Karpas-422 (cell line): Measurements from ENCODE around the gene C2. TPM values are rescaled to one million over a fixed set of nuclear protein-coding genes. Genes with fewer than 3 reads are reported as not detected.

Source experiments
- DNase-seq: peaks from one replicate; pipeline ENCODE4 v3.0.0-alpha.2; 2015
- H2AFZ ChIP-seq: fragments of 200-600 bp; sonication (generic); 2 replicates; pipeline ENCODE4 v1.6.1; 2014; ENCODE audit warnings: antibody characterized with exemption, low read length, mixed read lengths
- H3K27ac ChIP-seq: fragments of 200-600 bp; sonication (generic); 2 replicates; pipeline ENCODE4 v1.5.1; 2014; ENCODE audit warnings: mild to moderate bottlenecking, low read length, moderate library complexity
- H3K27me3 ChIP-seq: fragments of 200-600 bp; sonication (generic); 2 replicates; pipeline ENCODE4 v1.6.1; 2014; ENCODE audit warnings: low read length, mixed read lengths
- H3K36me3 ChIP-seq: fragments of 200-600 bp; sonication (generic); 2 replicates; pipeline ENCODE4 v1.6.1; 2014; ENCODE audit warnings: low read length, mixed read lengths; ENCODE audit not compliant: insufficient read depth
- H3K4me1 ChIP-seq: fragments of 200-600 bp; sonication (generic); 2 replicates; pipeline ENCODE4 v1.6.1; 2014; ENCODE audit warnings: mild to moderate bottlenecking, low read length, mixed read lengths
- H3K4me2 ChIP-seq: fragments of 200-600 bp; sonication (generic); 2 replicates; pipeline ENCODE4 v1.6.1; 2014; ENCODE audit warnings: low read length, low read depth, mild to moderate bottlenecking; ENCODE audit not compliant: poor library complexity, severe bottlenecking
- H3K4me3 ChIP-seq: fragments of 200-600 bp; sonication (generic); 2 replicates; pipeline ENCODE4 v1.5.1; 2014; ENCODE audit warnings: mild to moderate bottlenecking, antibody characterized with exemption, low read length, mixed read lengths
- H3K79me2 ChIP-seq: fragments of 200-600 bp; sonication (generic); 2 replicates; pipeline ENCODE4 v1.6.1; 2014; ENCODE audit warnings: mild to moderate bottlenecking, low read length, mixed read lengths
- H3K9ac ChIP-seq: fragments of 200-600 bp; sonication (generic); 2 replicates; pipeline ENCODE4 v1.6.0; 2014; ENCODE audit warnings: low read length
- H3K9me2 ChIP-seq: fragments of 200-600 bp; sonication (generic), shearing (Covaris generic); replicated peaks from 2 replicates; pipeline ENCODE4 v1.6.0; 2014; ENCODE audit warnings: mild to moderate bottlenecking, low read length, moderate library complexity; ENCODE audit not compliant: insufficient read depth
- H3K9me3 ChIP-seq: fragments of 300-700, 200-600 bp; sonication (generic); 2 replicates; pipeline ENCODE4 v1.6.1; 2014; ENCODE audit warnings: low read length, mixed read lengths
- H4K20me1 ChIP-seq: fragments of 200-600 bp; sonication (generic); 2 replicates; pipeline ENCODE4 v1.6.1; 2014; ENCODE audit warnings: mild to moderate bottlenecking, antibody characterized with exemption, low read length, low read depth; ENCODE audit not compliant: insufficient read depth
- total RNA-seq: library from RNA; depleted of rRNA; stranded (reverse); fragments of >200 nt; shearing (Covaris generic); gene quantifications from 2 replicates; pipeline ENCODE4 v1.2.3, GENCODE V29; 2014; ENCODE audit warnings: low replicate concordance

C2 gene
- total RNA-seq, 1 experiment from 2014 or later: not detected

DNA sequence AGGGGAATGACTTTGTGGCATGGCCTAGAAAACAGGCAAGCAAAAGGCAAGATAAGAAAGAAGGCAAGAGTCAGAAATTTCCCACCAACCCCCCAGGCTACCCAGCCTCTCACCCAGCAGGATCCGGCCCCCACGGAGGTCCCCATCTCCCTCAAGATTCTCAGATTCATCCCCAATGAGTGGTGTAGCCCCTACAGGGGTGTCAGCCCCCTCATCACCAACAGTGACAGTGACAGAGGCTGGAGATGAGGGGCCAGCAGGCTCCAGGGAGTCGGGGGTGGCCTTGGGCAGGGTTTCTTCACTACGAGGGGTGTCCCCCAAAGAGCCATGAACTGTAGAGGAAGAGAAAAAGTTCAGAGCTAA, 31.0 kb upstream of the C2 start:
- no peak for DNase-seq
- Histone ChIP-seq H2AFZ (no peak overlapping the region), H3K27me3 (no peaks in the 10 kb centered on the region), H3K9me2 (no peaks in the 10 kb centered on the region), H3K79me2 (peaks cover 19% of the 10 kb centered on the region), H3K4me3 (peak overlapping the region; percentile 75), H3K9me3 (no peaks in the 10 kb centered on the region), H3K4me2 (peak overlapping the region; percentile 89), H3K36me3 (peaks cover 21% of the 10 kb centered on the region; the same call in 1 of the 2 replicates), H4K20me1 (no peaks in the 10 kb centered on the region), H3K9ac (peak overlapping the region; percentile 91), H3K4me1 (peaks cover 40% of the 10 kb centered on the region), H3K27ac (peak overlapping the region; percentile 66)

DNA sequence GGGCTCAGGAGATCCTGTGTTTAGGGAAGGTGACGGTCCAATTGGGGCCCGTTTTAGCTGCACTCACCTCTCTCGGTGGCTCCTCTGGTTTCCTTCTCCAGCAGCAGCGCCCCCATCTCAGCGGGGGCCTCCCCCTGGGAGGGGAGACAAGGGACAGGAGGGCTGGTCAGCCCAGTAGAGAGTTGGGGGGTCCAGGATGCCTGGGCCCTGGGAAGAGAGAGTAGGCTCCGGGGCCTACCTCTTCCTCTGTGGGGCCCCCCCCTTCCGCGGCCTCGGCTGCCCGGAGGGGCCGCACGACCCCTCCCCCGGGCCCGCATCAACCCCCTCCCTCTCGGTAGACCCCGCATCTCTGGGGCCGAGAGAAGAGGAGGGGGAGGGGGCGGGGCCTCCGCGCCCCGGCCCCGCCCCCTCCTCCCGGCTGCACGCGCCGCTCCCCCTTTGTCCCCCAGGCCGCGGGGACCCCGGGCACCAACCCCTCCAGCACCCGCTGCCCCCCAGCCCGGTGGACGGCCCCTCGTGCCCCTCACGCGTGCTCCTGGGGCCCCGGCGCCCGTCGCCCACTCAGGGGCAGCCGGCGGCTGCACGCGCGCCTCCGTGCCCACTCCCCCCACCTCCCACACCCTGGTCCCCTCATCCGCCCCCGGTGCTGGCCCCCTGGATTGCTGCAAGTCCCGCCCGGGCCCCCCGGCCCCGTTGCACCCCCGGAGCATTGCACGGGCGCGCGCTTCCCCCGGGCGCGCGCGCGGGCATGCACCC, 30.5 kb upstream of the C2 start:
- peaks cover 40% of the 10 kb centered on the region for H3K4me1 ChIP-seq
- DNase-seq: peak; percentile 56
- H3K4me2 ChIP-seq: peak overlapping the region; percentile 89
- peaks cover 19% of the 10 kb centered on the region for H3K79me2 ChIP-seq
- H3K9me2 ChIP-seq: no peaks in the 10 kb centered on the region
- no peaks in the 10 kb centered on the region for H3K9me3 ChIP-seq
- peak overlapping the region; percentile 91 for H3K9ac ChIP-seq
- no peak overlapping the region for H2AFZ ChIP-seq
- H3K27me3 ChIP-seq: no peaks in the 10 kb centered on the region
- H3K27ac ChIP-seq: peak overlapping the region; percentile 66
- H4K20me1 ChIP-seq: no peaks in the 10 kb centered on the region
- peaks cover 16% of the 10 kb centered on the region; the same call in 1 of the 2 replicates for H3K36me3 ChIP-seq
- peak overlapping the region; percentile 75 for H3K4me3 ChIP-seq

DNA sequence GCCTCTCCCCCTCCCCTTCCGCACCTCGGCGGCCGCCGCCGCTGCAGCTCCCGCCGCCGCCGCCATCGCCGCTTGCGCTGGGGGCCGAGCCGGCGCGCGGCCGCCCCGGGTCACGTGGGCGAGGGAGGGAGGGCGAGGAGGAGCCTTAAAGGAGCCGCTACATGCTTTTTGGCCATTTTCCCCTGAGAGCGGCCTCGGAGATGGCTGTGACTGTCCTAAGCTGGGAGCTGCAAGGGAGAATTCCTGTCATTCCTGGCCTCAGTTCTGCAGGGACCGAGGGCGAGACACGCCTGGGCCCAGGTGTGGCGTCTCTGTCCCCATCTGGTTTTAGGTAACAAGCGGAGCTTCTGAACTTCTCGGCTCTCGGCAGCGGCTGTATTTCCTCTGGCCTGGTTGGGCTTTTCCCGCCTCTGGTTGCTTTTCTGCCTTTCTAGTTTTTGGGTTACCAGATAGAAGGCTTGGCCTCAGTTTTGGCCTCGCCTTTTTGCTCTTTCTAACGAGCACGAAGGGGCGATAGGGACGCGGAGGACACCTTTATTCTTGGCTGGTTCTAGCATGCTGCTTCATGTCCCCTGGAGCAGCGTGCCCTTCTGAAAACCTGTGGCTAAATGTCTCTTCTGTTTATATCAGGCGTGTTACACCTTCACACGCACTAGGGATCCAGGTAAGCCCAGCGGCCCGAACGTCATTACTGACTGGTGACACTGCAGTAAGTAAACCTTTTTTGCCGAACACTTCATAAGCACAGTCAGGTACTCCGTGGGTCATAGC, 29.7 kb upstream of the C2 start, which contains the start of gene EHMT2:
EHMT2 (minus strand) TSS at position 87 of the 771 bp plus-strand sequence; CDS start at position 66, 21 bp downstream.
- Histone ChIP-seq H3K9me2 (no peaks in the 10 kb centered on the region), H2AFZ (peak within 1 kb of the TSS; percentile 8; the same call in 1 of the 2 replicates), H3K27me3 (no peaks in the 10 kb centered on the region), H3K9me3 (no peaks in the 10 kb centered on the region), H3K27ac (peak within 1 kb of the TSS; percentile 66), H3K9ac (peak within 1 kb of the TSS; percentile 91), H3K79me2 (peaks cover 19% of the 10 kb centered on the region), H3K4me2 (peak within 1 kb of the TSS; percentile 89), H4K20me1 (no peaks in the 10 kb centered on the region), H3K4me1 (peaks cover 45% of the 10 kb centered on the region), H3K4me3 (peak within 1 kb of the TSS; percentile 75), H3K36me3 (peaks cover 10% of the 10 kb centered on the region; the same call in 1 of the 2 replicates)
- peak; percentile 95 for DNase-seq

DNA sequence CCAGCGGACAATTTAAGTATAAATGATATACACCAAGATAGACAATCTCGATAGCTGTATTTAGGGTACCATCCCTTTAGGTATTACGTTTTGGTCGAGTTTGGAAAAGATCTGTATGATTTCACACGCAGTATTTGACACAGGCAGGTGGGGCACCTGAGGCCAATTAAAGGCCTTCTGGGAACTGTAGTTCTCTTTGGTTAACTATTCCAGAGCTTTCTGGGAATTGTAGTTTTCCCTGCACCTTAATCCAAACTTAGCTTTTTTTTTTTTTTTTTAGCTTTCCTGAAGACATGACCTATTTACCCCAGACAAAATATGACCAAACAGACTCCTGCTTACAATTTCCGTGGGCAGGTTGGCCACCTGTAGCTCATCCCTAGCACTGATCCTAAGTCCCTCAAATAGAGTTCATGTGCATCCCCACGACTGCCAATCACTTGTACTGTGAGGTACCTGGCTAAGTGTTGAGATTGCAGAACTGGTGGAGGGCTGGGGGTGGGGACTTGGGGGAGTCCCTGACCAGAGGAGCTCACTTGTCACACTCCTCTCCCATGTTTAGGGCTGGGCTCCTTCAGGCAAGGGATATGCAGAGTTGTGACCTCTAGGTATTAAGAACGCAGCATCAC, 29.0 kb upstream of the C2 start:
- Histone ChIP-seq H3K27ac (peak overlapping the region; percentile 51), H3K4me1 (peaks cover 45% of the 10 kb centered on the region), H4K20me1 (no peaks in the 10 kb centered on the region), H3K36me3 (peaks cover 6% of the 10 kb centered on the region; the same call in 1 of the 2 replicates), H3K27me3 (no peaks in the 10 kb centered on the region), H3K4me2 (peak overlapping the region; percentile 89), H2AFZ (peak overlapping the region; percentile 8; the same call in 1 of the 2 replicates), H3K9ac (peak overlapping the region; percentile 91), H3K9me3 (no peaks in the 10 kb centered on the region), H3K9me2 (no peaks in the 10 kb centered on the region), H3K4me3 (peak overlapping the region; percentile 75), H3K79me2 (peaks cover 19% of the 10 kb centered on the region)
- peak; percentile 79 for DNase-seq

DNA sequence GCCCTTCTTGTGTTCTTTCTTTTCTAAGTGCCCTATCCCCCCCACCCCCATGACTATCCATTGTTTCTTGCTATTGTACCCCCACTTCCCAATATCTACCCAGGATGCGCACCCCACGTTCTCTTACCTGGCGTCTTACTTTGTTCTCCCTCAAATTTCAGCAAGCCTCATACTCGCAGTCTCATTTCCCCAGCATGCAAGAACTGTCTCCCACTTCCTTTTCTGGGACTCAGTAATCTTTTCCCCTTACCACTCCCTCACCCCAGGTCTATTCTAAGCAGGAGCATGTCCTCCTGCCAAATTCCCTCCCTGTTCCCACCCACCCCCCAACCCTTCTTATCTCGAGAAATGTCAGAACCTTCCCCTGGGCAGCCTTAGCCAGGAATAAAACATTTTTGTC, 28.3 kb upstream of the C2 start:
- Histone ChIP-seq H3K9me3 (no peaks in the 10 kb centered on the region), H3K27me3 (no peaks in the 10 kb centered on the region), H3K9me2 (no peaks in the 10 kb centered on the region), H3K79me2 (peaks cover 19% of the 10 kb centered on the region), H3K9ac (peak overlapping the region; percentile 91), H3K36me3 (peaks cover 6% of the 10 kb centered on the region; the same call in 1 of the 2 replicates), H3K4me2 (peak overlapping the region; percentile 89), H2AFZ (no peak overlapping the region), H3K4me3 (peak overlapping the region; percentile 75), H3K4me1 (peaks cover 45% of the 10 kb centered on the region), H3K27ac (peak overlapping the region; percentile 51; the same call in 1 of the 2 replicates), H4K20me1 (no peaks in the 10 kb centered on the region)
- no peak for DNase-seq

DNA sequence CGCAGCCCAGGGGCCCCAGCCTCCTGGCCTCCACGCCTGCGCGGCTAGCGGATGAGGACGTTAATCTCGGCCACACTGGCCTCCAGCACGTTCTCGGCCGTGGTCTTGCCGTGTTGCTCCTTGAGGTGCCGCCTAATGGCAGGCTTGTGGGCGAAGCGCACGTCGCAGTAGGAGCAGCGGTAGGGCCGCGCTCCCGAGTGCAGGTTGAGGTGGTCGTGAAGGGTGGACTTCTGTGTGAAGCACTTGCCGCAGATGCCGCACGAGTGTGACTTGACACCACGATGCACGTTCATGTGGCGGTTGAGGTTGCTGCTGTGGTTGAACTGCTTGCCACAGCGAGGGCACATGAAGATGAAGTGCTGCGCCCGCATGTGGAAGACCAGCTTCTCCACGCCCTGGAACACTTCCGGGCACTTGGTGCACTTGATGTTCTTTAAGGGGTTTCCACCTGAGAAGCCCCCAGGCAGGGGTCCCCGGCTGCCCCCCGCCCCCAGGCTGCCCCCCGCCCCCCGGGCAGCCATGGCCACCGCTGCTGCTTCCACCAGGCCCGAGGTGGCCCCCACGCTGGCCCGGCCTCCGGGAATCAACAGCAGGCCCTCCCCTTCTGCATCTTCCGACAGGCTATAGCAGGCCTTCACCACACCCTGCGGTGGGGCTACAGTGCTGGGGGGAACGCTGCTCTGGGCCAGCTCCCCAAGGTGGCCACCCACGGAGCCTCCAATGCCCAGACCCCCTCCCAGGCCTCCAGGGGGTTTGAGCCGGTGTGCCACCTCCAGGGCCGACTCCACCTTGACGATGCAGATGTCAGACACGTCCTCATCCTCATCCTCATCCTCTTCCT, 27.4 kb upstream of the C2 start:
- no peaks in the 10 kb centered on the region for H4K20me1 ChIP-seq
- H3K9me2 ChIP-seq: no peaks in the 10 kb centered on the region
- peak overlapping the region; percentile 89 for H3K4me2 ChIP-seq
- H3K9me3 ChIP-seq: no peaks in the 10 kb centered on the region
- H3K27me3 ChIP-seq: no peaks in the 10 kb centered on the region
- H3K4me1 ChIP-seq: peaks cover 45% of the 10 kb centered on the region
- peak overlapping the region; percentile 75; the same call in 1 of the 2 replicates for H3K4me3 ChIP-seq
- no peak overlapping the region for H3K27ac ChIP-seq
- H3K79me2 ChIP-seq: peaks cover 19% of the 10 kb centered on the region
- peaks cover 6% of the 10 kb centered on the region; the same call in 1 of the 2 replicates for H3K36me3 ChIP-seq
- H3K9ac ChIP-seq: peak overlapping the region; percentile 93
- no peak for DNase-seq
- no peak overlapping the region for H2AFZ ChIP-seq

DNA sequence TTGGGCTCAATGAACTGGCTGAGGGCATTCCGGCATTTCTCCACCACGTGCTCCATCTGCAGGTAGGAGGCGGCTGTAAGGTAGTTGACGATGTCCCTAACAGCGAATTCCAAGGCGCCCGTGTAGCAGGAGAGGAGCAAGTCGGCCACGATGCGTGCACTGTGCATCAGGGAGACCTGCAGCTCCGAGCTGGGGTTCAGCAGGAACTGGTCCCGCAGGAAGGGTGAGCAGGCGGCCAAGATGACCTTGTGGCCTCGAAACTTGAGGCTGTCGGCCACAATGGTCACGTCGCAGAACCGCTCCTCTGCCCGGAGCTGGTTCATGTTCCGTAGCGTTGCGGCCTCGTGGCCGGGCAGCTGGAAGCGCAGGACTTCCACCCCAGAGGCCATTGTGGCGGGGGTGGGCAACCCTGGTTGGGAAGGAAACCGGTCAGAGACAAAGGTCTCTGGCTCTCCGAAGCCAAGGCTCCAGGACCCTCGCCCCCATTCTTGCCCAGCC, 26.6 kb upstream of the C2 start:
- Histone ChIP-seq H3K36me3 (no peaks in the 10 kb centered on the region), H3K4me2 (peak overlapping the region; percentile 86), H3K4me3 (peak overlapping the region; percentile 76), H3K9me3 (no peaks in the 10 kb centered on the region), H3K27me3 (no peaks in the 10 kb centered on the region), H3K4me1 (peaks cover 44% of the 10 kb centered on the region), H3K9ac (peak overlapping the region; percentile 93), H3K9me2 (no peaks in the 10 kb centered on the region), H3K79me2 (peaks cover 13% of the 10 kb centered on the region), H2AFZ (no peak overlapping the region), H4K20me1 (no peaks in the 10 kb centered on the region), H3K27ac (peak overlapping the region; percentile 51; the same call in 1 of the 2 replicates)
- DNase-seq: no peak
